Mesendoderm (in vitro differentiated cells): Measurements from ENCODE around the gene CACNA1C.

Experiments used
- DNase-seq: peaks from one replicate; pipeline ENCODE4 v3.0.0; 2013
- H2AK5ac ChIP-seq: 2 replicates; pipeline ENCODE4 v1.6.1; 2013; ENCODE audit warnings: low read length, inconsistent platforms
- H2BK120ac ChIP-seq: 2 replicates; pipeline ENCODE4 v1.6.1; 2013; ENCODE audit warnings: low read depth, mild to moderate bottlenecking, low read length, moderate library complexity, mixed read lengths
- H2BK15ac ChIP-seq: replicated peaks from 2 replicates; pipeline ENCODE4 v1.6.1; 2013; ENCODE audit warnings: low read depth, mild to moderate bottlenecking, moderate library complexity
- H2BK5ac ChIP-seq: 2 replicates; pipeline ENCODE4 v1.6.1; 2013; ENCODE audit warnings: low read length, inconsistent platforms
- H3K18ac ChIP-seq: 2 replicates; pipeline ENCODE4 v1.6.1; 2013; ENCODE audit warnings: mild to moderate bottlenecking, low read length, mixed read lengths
- H3K23ac ChIP-seq: one replicate; pipeline ENCODE4 v1.6.1; 2013; ENCODE audit warnings: low read length
- H3K27ac ChIP-seq: 2 replicates; pipeline ENCODE4 v1.5.1; 2013; ENCODE audit warnings: low read depth, mild to moderate bottlenecking, inconsistent platforms, low read length, moderate library complexity
- H3K27me3 ChIP-seq: 2 replicates; pipeline ENCODE4 v1.6.1; 2013; ENCODE audit warnings: low read length, control low read depth, mild to moderate bottlenecking, inconsistent platforms; ENCODE audit not compliant: insufficient read depth, poor library complexity
- H3K36me3 ChIP-seq: 2 replicates; pipeline ENCODE4 v1.6.1; 2013; ENCODE audit warnings: low read length, inconsistent platforms; ENCODE audit not compliant: control insufficient read depth, insufficient read depth
- H3K4ac ChIP-seq: one replicate; pipeline ENCODE4 v1.6.1; 2013; ENCODE audit warnings: low read depth, mild to moderate bottlenecking, low read length, moderate library complexity
- H3K4me1 ChIP-seq: 2 replicates; pipeline ENCODE4 v1.6.1; 2013; ENCODE audit warnings: low read depth, low read length, inconsistent platforms; ENCODE audit not compliant: control insufficient read depth
- H3K4me2 ChIP-seq: 2 replicates; pipeline ENCODE4 v1.6.1; 2013; ENCODE audit warnings: low read length
- H3K4me3 ChIP-seq: 2 replicates; pipeline ENCODE4 v1.5.1; 2013; ENCODE audit warnings: mild to moderate bottlenecking, low read length
- H3K56ac ChIP-seq: one replicate; pipeline ENCODE4 v1.6.1; 2013; ENCODE audit warnings: low read length
- H3K79me1 ChIP-seq: 2 replicates; pipeline ENCODE4 v1.6.1; 2013; ENCODE audit warnings: low read length, inconsistent platforms
- H3K79me2 ChIP-seq: 2 replicates; pipeline ENCODE4 v1.6.1; 2013; ENCODE audit warnings: mild to moderate bottlenecking, low read length; ENCODE audit not compliant: control insufficient read depth, insufficient read depth
- H3K9ac ChIP-seq: 2 replicates; pipeline ENCODE4 v1.6.1; 2013; ENCODE audit warnings: low read length, inconsistent platforms
- H4K5ac ChIP-seq: one replicate; pipeline ENCODE4 v1.6.1; 2013; ENCODE audit warnings: low read length
- H4K8ac ChIP-seq: one replicate; pipeline ENCODE4 v1.6.1; 2013; ENCODE audit warnings: low read depth, mild to moderate bottlenecking, control low read depth, low read length, moderate library complexity
- WGBS: extraction: QIAGEN DNeasy Blood & Tissue Kit; methylation state at CpG from one replicate; pipeline ENCODE4 v1.1.7; 2013; ENCODE audit warnings: low lambda C conversion rate, missing lambda C conversion rate; ENCODE audit not compliant: insufficient coverage; ENCODE audit errors: extremely low coverage; 5-methylcytosine and 5-hydroxymethylcytosine counted together

CACNA1C gene

GRCh38 chr12:2137711-2138110 lies 84.9 kb downstream of the CACNA1C start:
- Histone ChIP-seq H4K5ac (no peak overlapping the region), H3K27me3 (no peaks in the 10 kb centered on the region), H2BK120ac (no peak overlapping the region), H3K36me3 (no peaks in the 10 kb centered on the region), H3K79me2 (no peaks in the 10 kb centered on the region), H2BK5ac (no peak overlapping the region), H3K18ac (no peak overlapping the region), H2BK15ac (no peak overlapping the region), H3K79me1 (no peaks in the 10 kb centered on the region), H2AK5ac (no peak overlapping the region), H3K27ac (no peak overlapping the region), H4K8ac (no peak overlapping the region), H3K9ac (no peak overlapping the region), H3K4me3 (no peak overlapping the region), H3K23ac (no peak overlapping the region), H3K4ac (no peak overlapping the region), H3K56ac (no peak overlapping the region), H3K4me1 (no peaks in the 10 kb centered on the region), H3K4me2 (no peak overlapping the region)
- no CpG with 5 or more reads among the region's 10 CpGs for WGBS
- no peak for DNase-seq

- no CpG with 5 or more reads among the region's 10 CpGs for WGBS
- H3K4me3 ChIP-seq = no peak overlapping the region
These were observed 85.5 kb downstream of the CACNA1C start for GRCh38 chr12:2138294-2138693.

GRCh38 chr12:2138871-2139308 lies 86.1 kb downstream of the CACNA1C start:
- Histone ChIP-seq H3K36me3 (no peaks in the 10 kb centered on the region), H3K4me3 (no peak overlapping the region), H3K56ac (no peak overlapping the region), H3K23ac (no peak overlapping the region), H3K9ac (no peak overlapping the region), H3K4me2 (no peak overlapping the region), H3K27ac (no peak overlapping the region), H2AK5ac (no peak overlapping the region), H4K8ac (no peak overlapping the region), H3K18ac (no peak overlapping the region), H2BK5ac (no peak overlapping the region), H3K79me1 (no peaks in the 10 kb centered on the region), H3K27me3 (no peaks in the 10 kb centered on the region), H4K5ac (no peak overlapping the region), H3K4ac (no peak overlapping the region), H2BK120ac (no peak overlapping the region), H2BK15ac (no peak overlapping the region), H3K4me1 (no peaks in the 10 kb centered on the region), H3K79me2 (no peaks in the 10 kb centered on the region)
- DNase-seq = no peak
- no CpG with 5 or more reads among the region's 6 CpGs for WGBS

More at GRCh38 chr12:2138294-2138693, 85.5 kb downstream of the CACNA1C start:
- Histone ChIP-seq H3K4me2 (no peak overlapping the region), H3K23ac (no peak overlapping the region), H2BK15ac (no peak overlapping the region), H3K9ac (no peak overlapping the region), H3K56ac (no peak overlapping the region), H2AK5ac (no peak overlapping the region), H3K79me1 (no peaks in the 10 kb centered on the region), H4K8ac (no peak overlapping the region), H3K4ac (no peak overlapping the region), H3K27me3 (no peaks in the 10 kb centered on the region), H3K18ac (no peak overlapping the region), H3K36me3 (no peaks in the 10 kb centered on the region), H4K5ac (no peak overlapping the region), H3K79me2 (no peaks in the 10 kb centered on the region), H2BK5ac (no peak overlapping the region), H3K27ac (no peak overlapping the region), H2BK120ac (no peak overlapping the region), H3K4me1 (no peaks in the 10 kb centered on the region)
- no peak for DNase-seq

- Histone ChIP-seq H2BK15ac (no peak overlapping the region), H2BK5ac (no peak overlapping the region), H4K8ac (no peak overlapping the region), H3K4me3 (no peak overlapping the region), H3K4me2 (no peak overlapping the region), H3K36me3 (no peaks in the 10 kb centered on the region), H3K27ac (no peak overlapping the region), H3K23ac (no peak overlapping the region), H3K4me1 (no peaks in the 10 kb centered on the region), H3K4ac (no peak overlapping the region), H4K5ac (no peak overlapping the region), H3K18ac (no peak overlapping the region), H3K9ac (no peak overlapping the region), H2AK5ac (no peak overlapping the region), H3K27me3 (no peaks in the 10 kb centered on the region), H3K79me1 (no peaks in the 10 kb centered on the region), H3K56ac (no peak overlapping the region), H2BK120ac (no peak overlapping the region), H3K79me2 (no peaks in the 10 kb centered on the region)
- no peak for DNase-seq
- WGBS = no CpG with 5 or more reads among the region's 10 CpGs
These were observed 86.9 kb downstream of the CACNA1C start for GRCh38 chr12:2139651-2140050.

GRCh38 chr12:2140858-2141519 lies 88.2 kb downstream of the CACNA1C start:
- Histone ChIP-seq H3K27me3 (no peaks in the 10 kb centered on the region), H3K4me1 (no peaks in the 10 kb centered on the region), H3K9ac (no peak overlapping the region), H3K23ac (no peak overlapping the region), H2BK15ac (no peak overlapping the region), H3K4me3 (no peak overlapping the region), H2AK5ac (no peak overlapping the region), H4K5ac (no peak overlapping the region), H3K18ac (no peak overlapping the region), H3K79me1 (no peaks in the 10 kb centered on the region), H3K27ac (no peak overlapping the region), H4K8ac (no peak overlapping the region), H2BK120ac (no peak overlapping the region), H3K36me3 (no peaks in the 10 kb centered on the region), H3K79me2 (no peaks in the 10 kb centered on the region), H3K56ac (no peak overlapping the region), H2BK5ac (no peak overlapping the region), H3K4ac (no peak overlapping the region), H3K4me2 (no peak overlapping the region)
- WGBS = no CpG with 5 or more reads among the region's 9 CpGs
- DNase-seq = no peak

GRCh38 chr12:2142068-2142467 lies 89.3 kb downstream of the CACNA1C start:
- Histone ChIP-seq H3K4ac (no peak overlapping the region), H3K56ac (no peak overlapping the region), H3K18ac (no peak overlapping the region), H3K23ac (no peak overlapping the region), H3K79me2 (no peaks in the 10 kb centered on the region), H3K4me1 (no peaks in the 10 kb centered on the region), H3K36me3 (no peaks in the 10 kb centered on the region), H3K4me2 (no peak overlapping the region), H2BK15ac (no peak overlapping the region), H3K9ac (no peak overlapping the region), H2BK120ac (no peak overlapping the region), H4K8ac (no peak overlapping the region), H2BK5ac (no peak overlapping the region), H3K79me1 (no peaks in the 10 kb centered on the region), H3K4me3 (no peak overlapping the region), H3K27ac (no peak overlapping the region), H2AK5ac (no peak overlapping the region), H3K27me3 (no peaks in the 10 kb centered on the region), H4K5ac (no peak overlapping the region)
- WGBS = no CpG with 5 or more reads among the region's 10 CpGs
- DNase-seq = no peak
